Right lobe of liver (tissue), 4 donors: Measurements from ENCODE around the gene NOTCH1.

Source experiments
- CTCF ChIP-seq, 4 donors: fragments of 200-600 bp in 3 of 4; fragments of 450-650 bp in 1 of 4; IDR thresholded peaks; one replicate each; pipeline versions ENCODE4 v1.5.1 to v1.8.0; 2016 to 2022; ENCODE audit warnings: antibody characterized with exemption in 4 of 4, mild to moderate bottlenecking in 2 of 4
- POLR2A ChIP-seq: fragments of 450-650 bp; IDR thresholded peaks from one replicate; pipeline ENCODE4 v1.6.1; 2017; ENCODE audit warnings: antibody characterized with exemption, mild to moderate bottlenecking
- donor health status: DM: no; HTN: no; CAD: no.
- donor health status: DM: no; HTN: no; CAD: no.
- donor health status: DM: no; HTN: yes; CAD: no.

- no peak for TF ChIP-seq CTCF (IDR thresholded peaks at IDR 0.05)
- no peak for TF ChIP-seq POLR2A
Measured at GRCh38 chr9:136533775-136534157, 12.1 kb downstream of the NOTCH1 start.
